ENCODE data around the gene ASCC1. TPM values are rescaled to one million over a fixed set of nuclear protein-coding genes. Genes with fewer than 3 reads are reported as not detected.

ASCC1 gene
- total RNA-seq, 2 experiments from 2014 or later: 28.5 to 34.4 TPM

Other genes with a start within 250 kb of the ASCC1 start
- gene SPOCK2, start 127.7 kb downstream of the ASCC1 start, total RNA-seq: 100 to 1,000 TPM; 370 to 371 TPM
- gene ANAPC16, start 264 bp downstream of the ASCC1 start, total RNA-seq: 10 to 100 TPM; 89.2 to 89.8 TPM
- 100 to 1,000 TPM; 150 to 159 TPM for gene DDIT4, start 57.6 kb upstream of the ASCC1 start, total RNA-seq
- 10 to 100 TPM; 24.3 to 26.5 TPM for gene DNAJB12, start 138.6 kb upstream of the ASCC1 start, total RNA-seq